ENCODE measurements around the gene PGAP1.

PGAP1 gene

GRCh38 chr2:196804381-196804780, 122.1 kb downstream of the PGAP1 start:
- no peak overlapping the region for H3K4me2 ChIP-seq (ENCODE audit: insufficient read depth, low read length)
- H2AFZ ChIP-seq (ENCODE audit: low read depth, low read length), result no peak overlapping the region
- H3K4me1 ChIP-seq (ENCODE audit: insufficient read depth, low read length), result peaks cover 10% of the 10 kb centered on the region
- no peaks in the 10 kb centered on the region for H3K9me3 ChIP-seq (ENCODE audit: insufficient read depth, low read length, severe bottlenecking)
- no peak for ATAC-seq (ENCODE audit: insufficient read depth, low read depth)
- DNase-seq, result no peak
- H3K36me3 ChIP-seq (ENCODE audit: insufficient read depth, low read length), result no peaks in the 10 kb centered on the region
- no peaks in the 10 kb centered on the region for H4K20me1 ChIP-seq (ENCODE audit: insufficient read depth, low read length)
- H3K4me3 ChIP-seq (ENCODE audit: low read depth in 1 of 2, low read length in 2 of 2), result no peak overlapping the region
- no peak for TF ChIP-seq CTCF (IDR thresholded peaks at IDR 0.05; ENCODE audit: borderline replicate concordance, extremely low read depth, low read length, poor library complexity, severe bottlenecking)
- TF ChIP-seq EZH2 (IDR thresholded peaks at IDR 0.05; ENCODE audit: borderline replicate concordance, low read depth, low read length, severe bottlenecking), result no peak
- no peak overlapping the region for H3K9ac ChIP-seq (ENCODE audit: low read depth, low read length)
- H3K27ac ChIP-seq (ENCODE audit: low read length), result no peak overlapping the region
- no peaks in the 10 kb centered on the region for H3K27me3 ChIP-seq (ENCODE audit: insufficient read depth, low read length, poor library complexity)
- H3K79me2 ChIP-seq (ENCODE audit: insufficient read depth, low read length), result peaks cover 1% of the 10 kb centered on the region

GRCh38 chr2:196802401-196802800, 124.1 kb downstream of the PGAP1 start:
- ATAC-seq (ENCODE audit: insufficient read depth, low read depth) (no peak), DNase-seq (no peak)
- Histone ChIP-seq H3K36me3 (ENCODE audit: insufficient read depth, low read length) (peaks cover 6% of the 10 kb centered on the region; the same call in 1 of the 2 replicates), H4K20me1 (ENCODE audit: insufficient read depth, low read length) (no peaks in the 10 kb centered on the region), H3K4me1 (ENCODE audit: insufficient read depth, low read length) (peaks cover 25% of the 10 kb centered on the region), H2AFZ (ENCODE audit: low read depth, low read length) (no peak overlapping the region), H3K79me2 (ENCODE audit: insufficient read depth, low read length) (peaks cover 21% of the 10 kb centered on the region), H3K27ac (ENCODE audit: low read length) (no peak overlapping the region), H3K4me3 (ENCODE audit: low read depth in 1 of 2, low read length in 2 of 2) (no peak overlapping the region), H3K9me3 (ENCODE audit: insufficient read depth, low read length, severe bottlenecking) (no peaks in the 10 kb centered on the region), H3K4me2 (ENCODE audit: insufficient read depth, low read length) (no peak overlapping the region), H3K27me3 (ENCODE audit: insufficient read depth, low read length, poor library complexity) (no peaks in the 10 kb centered on the region), H3K9ac (ENCODE audit: low read depth, low read length) (no peak overlapping the region)
- TF ChIP-seq CTCF (IDR thresholded peaks at IDR 0.05; ENCODE audit: borderline replicate concordance, extremely low read depth, low read length, poor library complexity, severe bottlenecking), result no peak
- TF ChIP-seq EZH2 (IDR thresholded peaks at IDR 0.05; ENCODE audit: borderline replicate concordance, low read depth, low read length, severe bottlenecking), result no peak

- H3K4me2 ChIP-seq (ENCODE audit: insufficient read depth, low read length), result no peak overlapping the region
- no peaks in the 10 kb centered on the region for H3K27me3 ChIP-seq (ENCODE audit: insufficient read depth, low read length, poor library complexity)
- no peaks in the 10 kb centered on the region for H3K9me3 ChIP-seq (ENCODE audit: insufficient read depth, low read length, severe bottlenecking)
- ATAC-seq (ENCODE audit: insufficient read depth, low read depth), result no peak
- no peak overlapping the region for H3K9ac ChIP-seq (ENCODE audit: low read depth, low read length)
- H3K36me3 ChIP-seq (ENCODE audit: insufficient read depth, low read length), result peaks cover 12% of the 10 kb centered on the region
- no peaks in the 10 kb centered on the region for H4K20me1 ChIP-seq (ENCODE audit: insufficient read depth, low read length)
- peaks cover 31% of the 10 kb centered on the region for H3K4me1 ChIP-seq (ENCODE audit: insufficient read depth, low read length)
- no peak for DNase-seq
- H2AFZ ChIP-seq (ENCODE audit: low read depth, low read length), result peak overlapping the region; percentile 84; the same call in 1 of the 2 replicates
- no peak overlapping the region for H3K4me3 ChIP-seq (ENCODE audit: low read depth in 1 of 2, low read length in 2 of 2)
- TF ChIP-seq EZH2 (IDR thresholded peaks at IDR 0.05; ENCODE audit: borderline replicate concordance, low read depth, low read length, severe bottlenecking) (no peak), CTCF (IDR thresholded peaks at IDR 0.05; ENCODE audit: borderline replicate concordance, extremely low read depth, low read length, poor library complexity, severe bottlenecking) (no peak)
- H3K27ac ChIP-seq (ENCODE audit: low read length), result no peak overlapping the region
- H3K79me2 ChIP-seq (ENCODE audit: insufficient read depth, low read length), result peaks cover 27% of the 10 kb centered on the region
Observed at GRCh38 chr2:196801674-196802261, 124.7 kb downstream of the PGAP1 start.

All from DND-41 (cell line).